A673 (cell line): ENCODE data around the gene KRTAP5-1.
"Not testable (repeated sequence)": the region's sequence is repeated elsewhere in the genome, so short reads cannot be mapped to it uniquely, and the experiment has no call there.

Source experiments
- EZH2 ChIP-seq: fragments of 200-600 bp; sonication (generic); IDR thresholded peaks from 2 replicates; pipeline ENCODE4 v1.6.1; 2017; ENCODE audit warnings: borderline replicate concordance, low read depth, mild to moderate bottlenecking, mixed read lengths, antibody characterized with exemption, low read length; ENCODE audit not compliant: poor library complexity, severe bottlenecking
- TF ChIP-seq, protein P1 (sequence below): fragments of 300-800, 200-600 bp; sonication (generic); conservative IDR thresholded peaks from 2 replicates; pipeline ENCODE4 v1.5.1; 2017; ENCODE audit warnings: low read depth, mild to moderate bottlenecking, antibody characterized with exemption, low read length, moderate library complexity, mixed read lengths

GRCh38 chr11:1607156-1607845 is 22.2 kb upstream of the KRTAP5-1 start:
- TF ChIP-seq, protein P1, sequence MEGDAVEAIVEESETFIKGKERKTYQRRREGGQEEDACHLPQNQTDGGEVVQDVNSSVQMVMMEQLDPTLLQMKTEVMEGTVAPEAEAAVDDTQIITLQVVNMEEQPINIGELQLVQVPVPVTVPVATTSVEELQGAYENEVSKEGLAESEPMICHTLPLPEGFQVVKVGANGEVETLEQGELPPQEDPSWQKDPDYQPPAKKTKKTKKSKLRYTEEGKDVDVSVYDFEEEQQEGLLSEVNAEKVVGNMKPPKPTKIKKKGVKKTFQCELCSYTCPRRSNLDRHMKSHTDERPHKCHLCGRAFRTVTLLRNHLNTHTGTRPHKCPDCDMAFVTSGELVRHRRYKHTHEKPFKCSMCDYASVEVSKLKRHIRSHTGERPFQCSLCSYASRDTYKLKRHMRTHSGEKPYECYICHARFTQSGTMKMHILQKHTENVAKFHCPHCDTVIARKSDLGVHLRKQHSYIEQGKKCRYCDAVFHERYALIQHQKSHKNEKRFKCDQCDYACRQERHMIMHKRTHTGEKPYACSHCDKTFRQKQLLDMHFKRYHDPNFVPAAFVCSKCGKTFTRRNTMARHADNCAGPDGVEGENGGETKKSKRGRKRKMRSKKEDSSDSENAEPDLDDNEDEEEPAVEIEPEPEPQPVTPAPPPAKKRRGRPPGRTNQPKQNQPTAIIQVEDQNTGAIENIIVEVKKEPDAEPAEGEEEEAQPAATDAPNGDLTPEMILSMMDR = not testable (repeated sequence)
- not testable (repeated sequence) for TF ChIP-seq EZH2
